DMS114 treated with DMSO at 0.1 percent for 48 hours (cell line): ENCODE measurements around the gene SCYGR1.
A peak's percentile ranks its signal among the peaks of the same experiment; 100 is the strongest.
"Not testable (repeated sequence)": the region's sequence is repeated elsewhere in the genome, so short reads cannot be mapped to it uniquely, and the experiment has no call there.

Experiments used
- DNase-seq: peaks from one replicate; lab custom pipeline; 2025; ENCODE audit not compliant: unreplicated experiment; lab: John Stamatoyannopoulos, UW

Gene SCYGR1

GRCh38 chr2:227404585-227405271 lies 17.0 kb upstream of the SCYGR1 start:
- no peak for DNase-seq

- DNase-seq = no peak
These were observed 15.2 kb upstream of the SCYGR1 start for GRCh38 chr2:227402959-227403358.

GRCh38 chr2:227402321-227402720 lies 14.6 kb upstream of the SCYGR1 start:
- DNase-seq = no peak

GRCh38 chr2:227401550-227401949 lies 13.8 kb upstream of the SCYGR1 start:
- no peak for DNase-seq

- DNase-seq = no peak
These were observed 11.2 kb upstream of the SCYGR1 start for GRCh38 chr2:227398684-227399670.

GRCh38 chr2:227397562-227397961 lies 9.8 kb upstream of the SCYGR1 start:
- no peak for DNase-seq

- DNase-seq = no peak
These were observed 7.8 kb upstream of the SCYGR1 start for GRCh38 chr2:227395556-227395955.

- DNase-seq = no peak
These were observed 6.7 kb upstream of the SCYGR1 start for GRCh38 chr2:227394401-227394800.

- DNase-seq = no peak
These were observed 2.9 kb upstream of the SCYGR1 start for GRCh38 chr2:227390468-227391256.

- no peak for DNase-seq
These were observed 1.9 kb upstream of the SCYGR1 start for GRCh38 chr2:227389661-227390060.

GRCh38 chr2:227389231-227389630 lies 1.5 kb upstream of the SCYGR1 start:
- DNase-seq = no peak

- DNase-seq = no peak
These were observed 825 bp upstream of the SCYGR1 start for GRCh38 chr2:227388537-227389011.

- DNase-seq = no peak
These were observed 1.1 kb downstream of the SCYGR1 start for GRCh38 chr2:227386630-227387029.

- DNase-seq = no peak
These were observed 4.1 kb downstream of the SCYGR1 start for GRCh38 chr2:227383686-227384085.

GRCh38 chr2:227382241-227382835 lies 5.4 kb downstream of the SCYGR1 start:
- not testable (repeated sequence) for DNase-seq

- DNase-seq = no peak
These were observed 8.7 kb downstream of the SCYGR1 start, which contains the start of gene TM4SF20 for GRCh38 chr2:227379095-227379494. Gene TM4SF20, minus strand, starts transcription at chr2:227379306. Its CDS starts 38 bp downstream, at chr2:227379268.

GRCh38 chr2:227378371-227378782 lies 9.4 kb downstream of the SCYGR1 start:
- no peak for DNase-seq

GRCh38 chr2:227377467-227378351 lies 10.0 kb downstream of the SCYGR1 start:
- DNase-seq = peak; percentile 3

GRCh38 chr2:227376656-227377396 lies 10.9 kb downstream of the SCYGR1 start:
- no peak for DNase-seq
